ENCODE measurements around the gene DPP4. TPM values are rescaled to one million over a fixed set of nuclear protein-coding genes. Genes with fewer than 3 reads are reported as not detected.

The DPP4 gene
- total and polyA plus RNA-seq, 2 experiments from 2014 or later = 149 to 218 TPM

GRCh38 chr2:162074928-162075688 lies 1.1 kb upstream of the DPP4 start:
- Histone ChIP-seq H3K9me3 (ENCODE audit: low read depth) (no peaks in the 10 kb centered on the region), H2AFZ (no peak overlapping the region), H3K9me2 (replicated peaks; ENCODE audit: insufficient read depth) (no peaks in the 10 kb centered on the region), H3K27ac (peak overlapping the region; percentile 85), H3K4me2 (peak overlapping the region; percentile 91), H3K4me1 (ENCODE audit: insufficient read depth) (peaks cover 43% of the 10 kb centered on the region), H3K36me3 (replicated peaks; ENCODE audit: insufficient read depth, low read depth) (no peaks in the 10 kb centered on the region), H3K4me3 (no peak overlapping the region), H4K20me1 (ENCODE audit: insufficient read depth, poor library complexity, severe bottlenecking) (no peaks in the 10 kb centered on the region), H3K79me2 (peaks cover 18% of the 10 kb centered on the region), H3K27me3 (no peaks in the 10 kb centered on the region)
- 34% methylated on average over 6 of the region's 6 CpGs for WGBS (ENCODE audit: low lambda C conversion rate, missing lambda C conversion rate)
- no peak for DNase-seq (ENCODE audit: low spot score)
- TF ChIP-seq EZH2phosphoT487 (IDR thresholded peaks at IDR 0.05; ENCODE audit: low read depth, severe bottlenecking, unreplicated experiment) (no peak), CTCF (IDR thresholded peaks at IDR 0.05; ENCODE audit: poor library complexity) (no peak), EZH2 (IDR thresholded peaks at IDR 0.05; ENCODE audit: borderline replicate concordance) (no peak)

- DNase-seq (ENCODE audit: low spot score) = no peak
- Histone ChIP-seq H3K27ac (peak overlapping the region; percentile 85), H4K20me1 (ENCODE audit: insufficient read depth, poor library complexity, severe bottlenecking) (no peaks in the 10 kb centered on the region), H3K9me3 (ENCODE audit: low read depth) (no peaks in the 10 kb centered on the region), H3K79me2 (peaks cover 23% of the 10 kb centered on the region), H3K27me3 (no peaks in the 10 kb centered on the region), H3K9me2 (replicated peaks; ENCODE audit: insufficient read depth) (no peaks in the 10 kb centered on the region), H3K4me2 (peak overlapping the region; percentile 91), H3K4me3 (peak overlapping the region; percentile 33), H3K36me3 (replicated peaks; ENCODE audit: insufficient read depth, low read depth) (no peaks in the 10 kb centered on the region), H2AFZ (peak overlapping the region; percentile 81), H3K4me1 (ENCODE audit: insufficient read depth) (peaks cover 48% of the 10 kb centered on the region)
- 28% methylated on average over 2 of the region's 2 CpGs for WGBS (ENCODE audit: low lambda C conversion rate, missing lambda C conversion rate)
- TF ChIP-seq CTCF (IDR thresholded peaks at IDR 0.05; ENCODE audit: poor library complexity) = no peak
- no peak for TF ChIP-seq EZH2phosphoT487 (IDR thresholded peaks at IDR 0.05; ENCODE audit: low read depth, severe bottlenecking, unreplicated experiment)
- TF ChIP-seq EZH2 (IDR thresholded peaks at IDR 0.05; ENCODE audit: borderline replicate concordance) = no peak
These were observed 549 bp upstream of the DPP4 start for GRCh38 chr2:162074632-162074895.

GRCh38 chr2:162072976-162073887 lies 783 bp downstream of the DPP4 start:
- H4K20me1 ChIP-seq (ENCODE audit: insufficient read depth, poor library complexity, severe bottlenecking) = no peaks in the 10 kb centered on the region
- peaks cover 62% of the 10 kb centered on the region for H3K4me1 ChIP-seq (ENCODE audit: insufficient read depth)
- peak overlapping the region; percentile 33 for H3K4me3 ChIP-seq
- peak overlapping the region; percentile 85 for H3K27ac ChIP-seq
- H3K9me2 ChIP-seq (replicated peaks; ENCODE audit: insufficient read depth) = no peaks in the 10 kb centered on the region
- no peaks in the 10 kb centered on the region for H3K27me3 ChIP-seq
- H2AFZ ChIP-seq = peak overlapping the region; percentile 81
- no peaks in the 10 kb centered on the region for H3K9me3 ChIP-seq (ENCODE audit: low read depth)
- H3K79me2 ChIP-seq = peaks cover 35% of the 10 kb centered on the region
- 11% methylated on average over 37 of the region's 37 CpGs for WGBS (ENCODE audit: low lambda C conversion rate, missing lambda C conversion rate)
- no peak for TF ChIP-seq EZH2phosphoT487 (IDR thresholded peaks at IDR 0.05; ENCODE audit: low read depth, severe bottlenecking, unreplicated experiment)
- TF ChIP-seq CTCF (IDR thresholded peaks at IDR 0.05; ENCODE audit: poor library complexity) = no peak
- no peak for TF ChIP-seq EZH2 (IDR thresholded peaks at IDR 0.05; ENCODE audit: borderline replicate concordance)
- H3K4me2 ChIP-seq = peak overlapping the region; percentile 91
- no peak for DNase-seq (ENCODE audit: low spot score)
- no peaks in the 10 kb centered on the region for H3K36me3 ChIP-seq (replicated peaks; ENCODE audit: insufficient read depth, low read depth)
